ENCODE data around the gene PSG5. TPM values are rescaled to one million over a fixed set of nuclear protein-coding genes. Genes with fewer than 3 reads are reported as not detected.

PSG5 gene
- total RNA-seq, 1 experiment from 2014 or later: not detected

Other genes with a start within 250 kb of the PSG5 start
- gene PSG7, start 249.3 kb downstream of the PSG5 start, total RNA-seq (2014; rRNA removed; shearing (Covaris generic); ENCODE audit: low replicate concordance): not detected in 2 replicates
- not detected in 2 replicates for gene PSG11, start 160.1 kb downstream of the PSG5 start, total RNA-seq (2014; rRNA removed; shearing (Covaris generic); ENCODE audit: low replicate concordance)
- gene PSG2, start 103.8 kb downstream of the PSG5 start, total RNA-seq (2014; rRNA removed; shearing (Covaris generic); ENCODE audit: low replicate concordance): not detected in 2 replicates
- not detected in 2 replicates for gene PSG4, start 19.1 kb upstream of the PSG5 start, total RNA-seq (2014; rRNA removed; shearing (Covaris generic); ENCODE audit: low replicate concordance)
- gene PSG9, start 83.0 kb upstream of the PSG5 start, total RNA-seq (2014; rRNA removed; shearing (Covaris generic); ENCODE audit: low replicate concordance): not detected in 2 replicates
- gene CD177, start 167.2 kb upstream of the PSG5 start, total RNA-seq (2014; rRNA removed; shearing (Covaris generic); ENCODE audit: low replicate concordance): not detected in 2 replicates
- not detected in 2 replicates for gene TEX101, start 228.4 kb upstream of the PSG5 start, total RNA-seq (2014; rRNA removed; shearing (Covaris generic); ENCODE audit: low replicate concordance)